ENCODE data around the gene FANCD2OS. TPM values are rescaled to one million over a fixed set of nuclear protein-coding genes. Genes with fewer than 3 reads are reported as not detected.
"Not testable (repeated sequence)": the region's sequence is repeated elsewhere in the genome, so short reads cannot be mapped to it uniquely, and the experiment has no call there.

FANCD2OS gene
- total RNA-seq, 1 experiment from 2014 or later = not detected

DNA sequence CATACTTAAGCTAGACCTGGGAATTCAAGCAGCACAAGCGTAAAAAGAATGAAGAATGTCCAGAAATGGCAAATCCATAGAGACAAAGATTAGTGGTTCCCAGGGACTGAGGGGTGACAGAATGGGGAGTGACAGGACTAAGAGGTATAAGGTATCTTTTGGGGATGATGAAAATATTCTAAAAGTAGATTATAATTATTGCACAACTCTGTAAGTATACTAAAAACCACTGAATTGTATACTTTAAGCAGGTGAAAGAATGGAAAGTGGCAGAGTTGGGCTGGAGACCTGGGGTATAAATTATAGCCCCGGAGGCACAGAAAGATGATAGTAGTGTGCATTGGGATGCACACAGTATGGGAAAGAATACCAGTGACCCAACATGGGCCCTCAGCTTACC lies 13.0 kb upstream of the FANCD2OS start:
- Histone ChIP-seq H3K4me3 (no peak overlapping the region), H3K4me1 (no peaks in the 10 kb centered on the region), H3K27ac (no peak overlapping the region), H3K9me3 (replicated peaks) (no peaks in the 10 kb centered on the region), H3K36me3 (peaks cover 16% of the 10 kb centered on the region), H3K27me3 (no peaks in the 10 kb centered on the region)
- DNase-seq = no peak

DNA sequence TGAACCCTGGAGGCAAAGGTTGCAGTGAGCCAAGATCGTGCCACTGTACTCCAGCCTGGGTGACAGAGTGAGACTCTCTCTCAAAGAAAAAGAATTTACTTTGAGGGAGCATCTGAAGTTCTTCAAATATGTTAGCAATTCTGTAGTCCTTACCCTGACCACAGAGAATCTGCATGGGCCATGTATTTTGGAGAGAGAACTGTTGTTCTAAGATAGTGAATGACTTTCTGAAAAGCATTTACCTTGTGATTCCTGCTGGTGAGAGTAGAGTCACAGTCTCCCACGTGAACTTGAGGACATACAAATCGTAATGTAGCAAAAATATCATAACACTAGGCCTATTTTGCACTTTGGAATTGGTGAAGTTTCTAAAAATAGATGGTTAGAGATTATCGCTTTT lies 11.3 kb upstream of the FANCD2OS start:
- H3K9me3 ChIP-seq (replicated peaks) = no peaks in the 10 kb centered on the region
- H3K4me1 ChIP-seq = no peaks in the 10 kb centered on the region
- H3K36me3 ChIP-seq = 0 out of 2 replicates have a peak, but pooled peaks cover 4% of the 10 kb centered on the region
- no peak overlapping the region for H3K27ac ChIP-seq
- no peak overlapping the region for H3K4me3 ChIP-seq
- DNase-seq = no peak
- no peaks in the 10 kb centered on the region for H3K27me3 ChIP-seq

DNA sequence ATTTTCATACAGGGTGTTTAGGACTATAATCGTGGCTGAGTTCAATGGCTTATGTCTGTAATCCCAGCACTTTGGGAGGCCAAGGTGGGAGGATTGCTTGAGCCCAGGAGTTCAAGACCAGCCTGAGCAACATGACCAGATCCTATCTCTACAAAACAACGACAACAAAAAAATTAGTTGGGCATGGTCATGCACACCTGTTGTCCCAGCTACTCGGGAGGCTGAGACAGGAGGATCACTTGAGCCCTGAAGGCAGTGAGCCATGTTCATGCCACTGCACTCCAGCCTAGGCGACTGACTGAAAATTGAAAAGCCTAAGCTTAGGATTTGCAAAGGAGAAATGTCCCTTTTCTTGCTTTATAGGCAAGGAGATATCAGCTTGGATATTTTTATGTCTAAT lies 8.9 kb upstream of the FANCD2OS start:
- DNase-seq = no peak
- H3K4me1 ChIP-seq = no peaks in the 10 kb centered on the region
- H3K9me3 ChIP-seq (replicated peaks) = no peaks in the 10 kb centered on the region
- H3K4me3 ChIP-seq = no peak overlapping the region
- H3K36me3 ChIP-seq = no peaks in the 10 kb centered on the region
- H3K27me3 ChIP-seq = no peaks in the 10 kb centered on the region
- no peak overlapping the region for H3K27ac ChIP-seq

DNA sequence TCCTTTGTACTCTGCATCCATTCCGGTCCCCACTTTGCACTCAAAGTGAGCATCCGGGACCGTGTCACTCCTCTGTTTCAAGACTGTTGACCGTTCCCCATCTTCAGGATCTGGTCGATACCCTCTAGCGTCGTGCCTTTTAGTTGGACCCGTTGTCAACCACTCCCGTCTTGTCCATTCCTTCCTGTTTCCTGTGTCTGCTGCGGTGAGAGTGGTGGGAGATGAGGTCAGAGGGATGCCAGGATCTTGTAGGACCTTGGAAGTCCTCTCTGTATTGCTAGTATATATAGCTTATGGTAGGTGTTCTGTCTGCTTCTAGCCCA lies 8.0 kb upstream of the FANCD2OS start:
- Histone ChIP-seq H3K27ac (peak overlapping the region; percentile 22), H3K27me3 (no peaks in the 10 kb centered on the region)

DNA sequence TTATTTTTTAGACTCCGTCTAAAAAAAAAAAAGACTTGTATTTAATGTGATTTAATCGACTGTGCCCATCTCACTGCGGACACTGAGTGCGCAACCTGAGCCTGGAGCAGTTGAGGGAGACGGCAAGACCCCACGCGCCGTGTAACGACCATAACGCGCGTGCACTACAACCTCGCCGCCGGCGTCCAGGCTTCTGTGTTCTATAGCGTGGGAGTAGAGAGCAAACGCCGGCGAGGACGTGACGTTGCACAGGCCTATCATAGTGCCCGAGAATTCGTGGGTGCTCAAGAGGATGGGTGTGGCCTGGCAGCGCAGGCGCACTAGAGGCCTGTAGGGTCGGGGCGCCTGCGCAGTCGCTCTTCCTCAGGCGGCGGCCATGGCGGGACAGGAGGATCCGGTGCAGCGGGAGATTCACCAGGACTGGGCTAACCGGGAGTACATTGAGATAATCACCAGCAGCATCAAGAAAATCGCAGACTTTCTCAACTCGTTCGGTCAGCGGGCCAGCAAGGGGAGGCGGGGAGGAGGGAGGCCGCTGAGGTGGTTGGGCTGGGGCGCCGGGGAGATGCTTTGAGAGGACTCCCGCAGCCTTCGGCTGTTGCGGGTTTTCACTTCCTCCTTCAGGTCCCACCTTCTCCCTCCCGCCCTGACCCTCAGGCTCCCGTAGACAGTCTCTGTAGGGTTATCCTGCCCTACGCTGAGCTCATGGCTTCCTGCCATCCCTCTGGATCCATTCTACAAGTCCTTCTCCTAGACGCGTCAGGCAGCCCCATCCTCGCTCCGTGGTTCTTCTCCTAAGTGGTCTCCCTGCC lies 7.5 kb upstream of the FANCD2OS start, which contains the start of gene BRK1:
Gene BRK1, plus strand, starts transcription at position 350 of the 812 bp plus-strand sequence. Its CDS starts 27 bp downstream, at position 377.
- H3K27me3 ChIP-seq = no peaks in the 10 kb centered on the region
- H3K9me3 ChIP-seq (replicated peaks) = no peaks in the 10 kb centered on the region
- H3K4me3 ChIP-seq = peak within 1 kb of the TSS; percentile 79
- peak; percentile 91 to 97 for DNase-seq
- H3K36me3 ChIP-seq = no peaks in the 10 kb centered on the region
- no peaks in the 10 kb centered on the region for H3K4me1 ChIP-seq
- H3K27ac ChIP-seq = peak within 1 kb of the TSS; percentile 22

More for the DNA sequence above, 8.0 kb upstream of the FANCD2OS start:
- H3K36me3 ChIP-seq = no peaks in the 10 kb centered on the region
- peak overlapping the region; percentile 79 for H3K4me3 ChIP-seq
- DNase-seq = peak in 1 of 2 experiments; percentile 41
- no peaks in the 10 kb centered on the region for H3K4me1 ChIP-seq
- H3K9me3 ChIP-seq (replicated peaks) = no peaks in the 10 kb centered on the region

GRCh38 chr3:10106919-10107318 lies 1.1 kb downstream of the FANCD2OS start:
- H3K4me3 ChIP-seq = no peak overlapping the region
- no peak for DNase-seq
- no peaks in the 10 kb centered on the region for H3K36me3 ChIP-seq
- no peaks in the 10 kb centered on the region for H3K4me1 ChIP-seq
- no peaks in the 10 kb centered on the region for H3K27me3 ChIP-seq
- H3K27ac ChIP-seq = no peak overlapping the region
- no peaks in the 10 kb centered on the region for H3K9me3 ChIP-seq (replicated peaks)

GRCh38 chr3:10099041-10099440 lies 9.0 kb downstream of the FANCD2OS start:
- peaks cover 16% of the 10 kb centered on the region; the same call in 1 of the 2 replicates for H3K36me3 ChIP-seq
- no peak overlapping the region for H3K27ac ChIP-seq
- H3K27me3 ChIP-seq = no peaks in the 10 kb centered on the region
- no peaks in the 10 kb centered on the region for H3K9me3 ChIP-seq (replicated peaks)
- H3K4me3 ChIP-seq = no peak overlapping the region
- DNase-seq = no peak
- H3K4me1 ChIP-seq = no peaks in the 10 kb centered on the region

DNA sequence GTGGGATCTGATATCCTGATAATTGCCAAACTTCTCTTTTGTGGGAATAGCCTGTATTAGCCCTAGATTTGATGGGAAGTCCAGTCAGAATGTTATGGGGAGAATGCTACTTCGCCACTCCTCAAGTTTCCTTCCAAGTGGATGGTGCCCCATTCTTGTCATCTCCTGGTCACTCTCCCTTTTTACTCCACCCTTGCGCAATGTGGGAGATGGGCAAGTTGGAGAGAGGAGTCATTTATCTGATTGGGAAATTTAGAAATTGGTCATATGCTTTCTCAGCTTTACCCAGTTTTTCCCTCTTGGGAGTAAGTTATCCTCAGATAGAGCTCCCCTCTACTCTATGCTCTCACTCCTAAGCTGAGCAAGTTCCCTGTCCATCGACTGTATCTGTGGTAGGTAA lies 14.4 kb downstream of the FANCD2OS start:
- no peak for DNase-seq
- H3K9me3 ChIP-seq (replicated peaks) = no peaks in the 10 kb centered on the region
- no peaks in the 10 kb centered on the region for H3K27me3 ChIP-seq

GRCh38 chr3:10091387-10091786 lies 16.7 kb downstream of the FANCD2OS start:
- H3K4me1 ChIP-seq; H3K27ac ChIP-seq; H3K9me3 ChIP-seq (replicated peaks); DNase-seq; H3K4me3 ChIP-seq; H3K27me3 ChIP-seq: not testable (repeated sequence)
- peaks cover 26% of the 10 kb centered on the region for H3K36me3 ChIP-seq

More for the DNA sequence above, 14.4 kb downstream of the FANCD2OS start:
- no peak overlapping the region for H3K27ac ChIP-seq
- H3K36me3 ChIP-seq = peaks cover 23% of the 10 kb centered on the region
- no peaks in the 10 kb centered on the region for H3K4me1 ChIP-seq
- no peak overlapping the region for H3K4me3 ChIP-seq

- not testable (repeated sequence) for DNase-seq; H3K4me1 ChIP-seq; H3K4me3 ChIP-seq; H3K9me3 ChIP-seq (replicated peaks); H3K27ac ChIP-seq; H3K27me3 ChIP-seq
- H3K36me3 ChIP-seq = peaks cover 26% of the 10 kb centered on the region
Measured at GRCh38 chr3:10090774-10091173, 17.3 kb downstream of the FANCD2OS start.

- Histone ChIP-seq H3K9me3 (replicated peaks) (no peaks in the 10 kb centered on the region), H3K4me3 (no peak overlapping the region), H3K27me3 (no peaks in the 10 kb centered on the region), H3K4me1 (no peaks in the 10 kb centered on the region), H3K36me3 (peaks cover 26% of the 10 kb centered on the region), H3K27ac (no peak overlapping the region)
- no peak for DNase-seq
Measured at GRCh38 chr3:10090179-10090578, 17.9 kb downstream of the FANCD2OS start.

GRCh38 chr3:10088256-10088655 lies 19.8 kb downstream of the FANCD2OS start:
- H3K27me3 ChIP-seq = no peaks in the 10 kb centered on the region
- no peak for DNase-seq
- no peak overlapping the region for H3K4me3 ChIP-seq
- no peaks in the 10 kb centered on the region for H3K9me3 ChIP-seq (replicated peaks)
- H3K27ac ChIP-seq = no peak overlapping the region
- H3K36me3 ChIP-seq = peaks cover 24% of the 10 kb centered on the region
- no peaks in the 10 kb centered on the region for H3K4me1 ChIP-seq

DNA sequence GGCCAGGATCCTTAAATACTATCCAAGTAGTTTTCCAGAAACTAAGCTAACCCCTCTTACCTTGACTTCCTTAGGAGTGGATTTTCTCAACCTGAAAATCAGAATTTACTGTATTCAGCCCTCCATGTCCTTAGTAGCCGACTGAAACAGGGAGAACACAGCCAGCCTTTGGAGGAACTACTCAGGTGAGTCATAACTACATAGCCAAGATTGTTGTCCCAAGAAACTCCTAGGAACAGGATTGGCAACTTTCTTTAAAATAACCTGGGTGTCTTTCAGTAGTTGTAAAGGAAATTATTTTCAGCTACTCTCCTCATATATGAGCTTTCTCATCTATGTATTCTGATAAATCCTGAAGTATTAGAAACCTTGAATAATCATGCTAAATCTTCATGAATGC lies 22.3 kb downstream of the FANCD2OS start:
- Histone ChIP-seq H3K36me3 (peaks cover 30% of the 10 kb centered on the region), H3K4me3 (no peak overlapping the region), H3K9me3 (replicated peaks) (no peaks in the 10 kb centered on the region), H3K27me3 (no peaks in the 10 kb centered on the region), H3K27ac (no peak overlapping the region), H3K4me1 (no peaks in the 10 kb centered on the region)
- DNase-seq = no peak

DNA sequence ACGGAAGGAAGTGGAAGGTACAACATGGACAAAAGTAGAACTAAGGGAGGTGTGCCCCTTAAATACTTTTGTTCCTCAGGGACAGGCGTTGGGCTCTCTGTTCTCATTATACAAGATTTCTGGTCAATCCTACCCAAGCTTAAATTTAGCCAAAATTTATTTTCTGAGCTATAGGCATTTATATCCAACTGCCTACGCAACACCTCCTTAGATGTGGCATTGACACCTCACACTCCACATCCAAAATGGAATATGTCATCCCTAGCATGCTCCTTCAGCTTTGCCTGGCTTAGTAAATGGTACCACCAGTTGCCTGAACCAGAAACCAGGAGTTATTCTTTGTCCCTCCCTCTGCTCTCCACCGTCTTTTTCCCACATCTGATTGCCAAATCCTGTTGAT lies 26.2 kb downstream of the FANCD2OS start:
- no peak overlapping the region for H3K27ac ChIP-seq
- no peaks in the 10 kb centered on the region for H3K27me3 ChIP-seq
- H3K4me3 ChIP-seq = no peak overlapping the region
- H3K9me3 ChIP-seq (replicated peaks) = no peaks in the 10 kb centered on the region
- no peaks in the 10 kb centered on the region for H3K4me1 ChIP-seq
- no peak for DNase-seq
- H3K36me3 ChIP-seq = peaks cover 21% of the 10 kb centered on the region

- H3K36me3 ChIP-seq = peaks cover 10% of the 10 kb centered on the region
- H3K4me1 ChIP-seq = no peaks in the 10 kb centered on the region
- no peaks in the 10 kb centered on the region for H3K27me3 ChIP-seq
- no peak overlapping the region for H3K4me3 ChIP-seq
- no peaks in the 10 kb centered on the region for H3K9me3 ChIP-seq (replicated peaks)
- DNase-seq = no peak
- no peak overlapping the region for H3K27ac ChIP-seq
Measured at GRCh38 chr3:10074666-10075065, 33.4 kb downstream of the FANCD2OS start.

DNA sequence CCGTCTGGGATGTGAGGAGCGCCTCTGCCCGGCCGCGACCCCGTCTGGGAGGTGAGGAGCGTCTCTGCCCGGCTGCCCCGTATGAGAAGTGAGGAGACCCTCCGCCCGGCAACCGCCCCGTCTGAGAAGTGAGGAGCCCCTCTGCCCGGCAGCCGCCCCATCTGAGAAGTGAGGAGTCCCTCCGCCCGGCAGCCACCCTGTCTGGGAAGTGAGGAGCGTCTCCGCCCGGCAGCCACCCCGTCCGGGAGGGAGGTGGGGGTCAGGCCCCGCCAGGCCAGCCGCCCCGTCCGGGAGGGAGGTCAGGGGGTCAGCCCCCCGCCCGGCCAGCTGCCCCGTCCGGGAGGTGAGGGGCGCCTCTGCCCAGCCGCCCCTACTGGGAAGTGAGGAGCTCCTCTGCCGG lies 38.0 kb downstream of the FANCD2OS start:
- H3K27ac ChIP-seq; H3K9me3 ChIP-seq (replicated peaks); H3K4me3 ChIP-seq; DNase-seq; H3K27me3 ChIP-seq; H3K4me1 ChIP-seq: not testable (repeated sequence)
- H3K36me3 ChIP-seq = peaks cover 30% of the 10 kb centered on the region

Data from SJCRH30 (cell line).